ENCODE results near the gene GMCL1.
"Not testable (repeated sequence)": the region's sequence is repeated elsewhere in the genome, so short reads cannot be mapped to it uniquely, and the experiment has no call there.

The GMCL1 gene

DNA sequence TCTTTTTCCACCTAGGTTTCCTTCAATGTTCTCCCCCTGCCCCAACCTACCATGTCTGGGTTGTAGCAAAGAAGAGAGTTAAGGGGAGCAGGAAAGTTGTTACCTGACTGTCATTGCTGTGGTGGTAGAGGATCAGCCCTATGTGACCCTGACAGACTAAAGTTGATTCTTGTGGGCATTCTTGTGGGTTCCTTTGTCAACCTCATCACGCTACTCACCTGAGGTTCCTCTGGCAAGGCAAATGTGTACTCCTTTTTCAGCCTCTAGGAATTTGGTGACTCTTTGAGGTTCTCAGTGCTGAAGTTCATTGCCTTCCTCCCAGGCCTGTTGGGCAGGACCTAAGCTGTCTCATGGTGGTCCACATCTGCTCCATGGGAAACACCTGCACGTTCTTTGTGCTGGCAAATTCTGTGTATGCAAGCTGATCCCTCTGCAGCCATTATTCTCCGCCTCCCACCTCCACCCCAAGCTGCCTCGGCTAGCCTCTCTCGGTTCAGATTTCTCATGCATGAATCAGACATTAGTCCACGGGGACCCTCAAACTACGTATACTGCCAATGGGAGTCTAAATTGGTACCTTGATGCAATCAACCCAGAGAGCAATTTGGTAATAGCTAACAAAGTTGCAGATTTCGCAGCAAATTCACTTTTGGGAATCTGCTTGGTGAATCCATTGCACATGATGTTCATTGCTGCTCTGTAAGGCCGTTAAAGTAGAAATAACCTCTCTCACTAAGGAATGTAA is 1.5 kb upstream of the GMCL1 start:
- TF ChIP-seq, protein P1, sequence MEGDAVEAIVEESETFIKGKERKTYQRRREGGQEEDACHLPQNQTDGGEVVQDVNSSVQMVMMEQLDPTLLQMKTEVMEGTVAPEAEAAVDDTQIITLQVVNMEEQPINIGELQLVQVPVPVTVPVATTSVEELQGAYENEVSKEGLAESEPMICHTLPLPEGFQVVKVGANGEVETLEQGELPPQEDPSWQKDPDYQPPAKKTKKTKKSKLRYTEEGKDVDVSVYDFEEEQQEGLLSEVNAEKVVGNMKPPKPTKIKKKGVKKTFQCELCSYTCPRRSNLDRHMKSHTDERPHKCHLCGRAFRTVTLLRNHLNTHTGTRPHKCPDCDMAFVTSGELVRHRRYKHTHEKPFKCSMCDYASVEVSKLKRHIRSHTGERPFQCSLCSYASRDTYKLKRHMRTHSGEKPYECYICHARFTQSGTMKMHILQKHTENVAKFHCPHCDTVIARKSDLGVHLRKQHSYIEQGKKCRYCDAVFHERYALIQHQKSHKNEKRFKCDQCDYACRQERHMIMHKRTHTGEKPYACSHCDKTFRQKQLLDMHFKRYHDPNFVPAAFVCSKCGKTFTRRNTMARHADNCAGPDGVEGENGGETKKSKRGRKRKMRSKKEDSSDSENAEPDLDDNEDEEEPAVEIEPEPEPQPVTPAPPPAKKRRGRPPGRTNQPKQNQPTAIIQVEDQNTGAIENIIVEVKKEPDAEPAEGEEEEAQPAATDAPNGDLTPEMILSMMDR (IDR thresholded peaks at IDR 0.05; ENCODE audit: low read depth, low read length, missing control alignments): no peak
- no peak overlapping the region for H3K4me3 ChIP-seq (ENCODE audit: low read depth, low read length)
- in situ Hi-C loops (cut with HindIII; ENCODE audit: low pct_ligation_motif_present, low sequenced_read_pairs): no loop called here
- peak; percentile 17 for DNase-seq
- no peaks in the 10 kb centered on the region for H3K36me3 ChIP-seq (replicated peaks)
- no peaks in the 10 kb centered on the region for H3K27me3 ChIP-seq (replicated peaks)
- no peak overlapping the region for H3K27ac ChIP-seq

DNA sequence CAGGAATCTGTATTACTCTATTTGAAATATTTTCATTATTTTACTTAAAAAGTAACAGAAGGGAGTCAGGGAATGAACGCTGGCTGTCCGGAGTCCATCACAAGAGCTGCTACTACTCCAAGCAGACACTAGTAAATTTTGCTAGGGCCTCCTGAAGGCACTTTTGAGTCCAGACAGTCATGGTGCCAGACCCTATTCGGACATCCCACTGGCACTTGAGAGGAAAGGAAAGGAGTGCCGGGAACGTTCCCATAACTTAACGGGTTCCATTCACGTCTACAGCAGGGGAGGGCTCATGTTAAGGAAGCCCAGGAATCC is 563 bp upstream of the GMCL1 start:
- TF ChIP-seq, protein P1 (IDR thresholded peaks at IDR 0.05; ENCODE audit: low read depth, low read length, missing control alignments): no peak
- peak overlapping the region; percentile 86 for H3K27ac ChIP-seq
- H3K36me3 ChIP-seq (replicated peaks): no peaks in the 10 kb centered on the region
- in situ Hi-C loops (cut with HindIII; ENCODE audit: low pct_ligation_motif_present, low sequenced_read_pairs): no loop called here
- DNase-seq: no peak
- H3K27me3 ChIP-seq (replicated peaks): no peaks in the 10 kb centered on the region
- peak overlapping the region; percentile 95 for H3K4me3 ChIP-seq (ENCODE audit: low read depth, low read length)

DNA sequence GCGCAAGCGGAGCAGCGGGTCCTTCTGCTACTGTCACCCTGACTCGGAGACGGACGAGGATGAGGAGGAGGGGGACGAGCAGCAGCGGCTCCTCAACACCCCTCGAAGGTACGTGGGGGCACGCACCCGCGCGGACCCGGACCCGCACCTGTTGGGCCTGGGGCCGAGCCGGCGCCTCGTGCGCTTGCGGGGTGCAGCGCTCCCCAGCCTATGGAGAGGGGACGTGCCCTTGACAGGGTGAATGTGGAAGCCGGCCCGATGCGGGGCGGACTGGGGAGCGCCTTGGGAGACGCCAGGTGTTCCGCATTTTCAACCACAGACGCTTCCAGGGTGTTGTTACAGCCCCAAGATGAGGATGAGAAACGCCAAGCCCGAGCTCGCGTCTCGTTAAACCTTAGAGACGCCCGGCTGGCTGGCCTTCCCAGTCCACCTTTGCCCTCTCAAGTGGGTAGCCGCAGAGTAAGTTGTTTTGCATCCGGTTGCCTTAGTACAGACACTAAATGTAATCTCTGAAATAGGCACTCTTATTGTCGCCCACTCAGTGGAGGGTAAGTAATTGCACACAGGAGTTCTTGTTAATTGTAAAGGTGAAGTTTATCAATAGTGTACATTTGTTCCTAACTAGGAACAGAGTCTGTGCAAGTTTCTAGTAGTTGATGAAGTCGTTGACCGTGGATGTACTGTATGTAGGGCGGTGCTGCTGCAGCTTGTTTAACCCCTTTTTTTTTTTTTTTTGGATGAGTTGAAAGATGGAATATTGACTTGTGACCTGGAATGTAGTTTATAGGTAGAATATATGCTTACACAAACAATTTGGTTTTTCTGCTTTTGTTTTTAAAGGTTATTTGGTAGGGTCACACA is 815 bp downstream of the GMCL1 start:
- peak overlapping the region; percentile 86 for H3K27ac ChIP-seq
- no peaks in the 10 kb centered on the region for H3K36me3 ChIP-seq (replicated peaks)
- in situ Hi-C loops (cut with HindIII; ENCODE audit: low pct_ligation_motif_present, low sequenced_read_pairs): no loop called here
- TF ChIP-seq, protein P1 (IDR thresholded peaks at IDR 0.05; ENCODE audit: low read depth, low read length, missing control alignments): no peak
- H3K4me3 ChIP-seq (ENCODE audit: low read depth, low read length): peak overlapping the region; percentile 95
- no peaks in the 10 kb centered on the region for H3K27me3 ChIP-seq (replicated peaks)
- DNase-seq: peak; percentile 9

DNA sequence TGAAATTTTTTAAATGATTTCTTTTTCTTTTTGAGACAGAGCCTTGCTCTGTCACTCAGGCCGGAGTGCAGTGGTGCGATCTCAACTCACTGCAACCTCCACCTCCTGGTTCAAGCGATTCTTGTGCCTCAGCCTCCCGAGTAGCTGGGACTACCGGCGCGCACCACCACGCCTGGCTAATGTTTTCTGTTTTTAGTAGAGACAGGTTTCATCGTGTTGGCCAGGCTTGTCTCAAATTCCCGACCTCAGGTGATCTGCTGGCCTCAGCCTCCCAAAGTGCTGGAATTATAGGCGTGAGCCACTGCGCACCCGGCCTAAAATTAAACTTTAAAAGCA is 1.4 kb downstream of the GMCL1 start:
- not testable (repeated sequence) for H3K27ac ChIP-seq

DNA sequence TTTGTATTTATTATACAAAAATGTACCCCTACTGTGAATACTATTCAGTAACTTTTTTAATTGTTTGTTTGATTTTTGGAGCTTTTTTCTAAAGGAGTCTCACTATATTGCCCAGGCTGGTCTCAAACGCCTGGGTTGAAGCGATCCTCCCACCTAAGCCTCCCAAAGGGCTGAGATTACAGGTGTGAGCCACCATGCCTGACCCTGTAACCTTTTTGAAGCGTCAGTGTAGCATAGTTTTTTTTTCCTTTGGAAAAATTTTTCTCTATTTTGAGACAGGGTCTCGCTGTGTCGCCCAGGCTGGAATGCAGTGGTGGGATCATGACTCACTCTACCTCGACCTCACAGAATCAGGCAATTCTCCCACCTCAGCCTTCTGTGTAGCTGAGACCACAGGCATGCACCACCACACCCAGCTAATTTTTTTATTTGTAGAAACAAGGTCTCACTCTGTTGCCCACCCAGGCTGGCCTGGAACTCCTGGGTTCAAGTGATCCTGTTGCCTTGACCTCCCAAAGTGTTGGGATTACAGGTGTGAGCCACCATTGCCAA is 2.0 kb downstream of the GMCL1 start:
- Histone ChIP-seq H3K36me3 (replicated peaks) (no peaks in the 10 kb centered on the region), H3K27ac (no peak overlapping the region), H3K4me3 (ENCODE audit: low read depth, low read length) (no peak overlapping the region), H3K27me3 (replicated peaks) (no peaks in the 10 kb centered on the region)
- in situ Hi-C loops (cut with HindIII; ENCODE audit: low pct_ligation_motif_present, low sequenced_read_pairs): no loop called here
- DNase-seq: peak; percentile 15
- TF ChIP-seq, protein P1 (IDR thresholded peaks at IDR 0.05; ENCODE audit: low read depth, low read length, missing control alignments): no peak

More for the DNA sequence above, 1.4 kb downstream of the GMCL1 start:
- H3K36me3 ChIP-seq (replicated peaks); in situ Hi-C loops (cut with HindIII; ENCODE audit: low pct_ligation_motif_present, low sequenced_read_pairs); DNase-seq; H3K27me3 ChIP-seq (replicated peaks): not testable (repeated sequence)
- H3K4me3 ChIP-seq (ENCODE audit: low read depth, low read length): peak overlapping the region; percentile 95

DNA sequence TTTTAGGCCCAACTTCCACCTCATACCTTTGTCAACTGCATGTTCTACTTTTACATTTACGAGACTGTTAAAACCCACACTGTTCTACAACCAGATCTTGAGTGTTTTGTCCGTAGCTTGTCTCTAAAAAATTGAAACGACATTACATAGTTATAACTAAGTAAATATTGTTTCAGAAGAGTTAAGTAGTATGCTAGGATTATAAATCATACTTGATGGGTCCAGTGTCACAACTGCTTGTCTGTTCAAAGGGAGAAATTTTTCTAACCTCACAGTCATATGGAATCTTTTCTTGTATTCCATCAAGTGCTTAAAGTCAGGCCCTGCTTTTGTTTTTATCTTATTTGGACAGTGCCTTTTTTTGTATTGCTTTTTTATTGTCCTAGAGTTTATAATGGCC is 4.3 kb downstream of the GMCL1 start:
- TF ChIP-seq, protein P1 (IDR thresholded peaks at IDR 0.05; ENCODE audit: low read depth, low read length, missing control alignments): no peak
- H3K27me3 ChIP-seq (replicated peaks): no peaks in the 10 kb centered on the region
- H3K27ac ChIP-seq: no peak overlapping the region
- DNase-seq: no peak
- no peaks in the 10 kb centered on the region for H3K36me3 ChIP-seq (replicated peaks)
- in situ Hi-C loops (cut with HindIII; ENCODE audit: low pct_ligation_motif_present, low sequenced_read_pairs): no loop called here
- no peak overlapping the region for H3K4me3 ChIP-seq (ENCODE audit: low read depth, low read length)
